GM18517 (cell line): Measurements from ENCODE around the gene ANAPC1.
A peak's percentile ranks its signal among the peaks of the same experiment; 100 is the strongest.
"Not testable (repeated sequence)": the region's sequence is repeated elsewhere in the genome, so short reads cannot be mapped to it uniquely, and the experiment has no call there.

Experiments
- ATAC-seq: cut with Tn5 transposase; IDR thresholded peaks from one replicate; pipeline ENCODE4 v1.9.1; 2021; ENCODE audit warnings: mild to moderate bottlenecking, moderate library complexity; ENCODE audit not compliant: unreplicated experiment

Gene ANAPC1

GRCh38 chr2:111883661-111884591, at the start of gene ANAPC1:
TSS of gene ANAPC1 (minus strand) at chr2:111884193. CDS start at chr2:111880825, 3,368 bp downstream.
- peak; percentile 75 for ATAC-seq

GRCh38 chr2:111932841-111933291, 48.9 kb upstream of the ANAPC1 start:
- ATAC-seq: no peak

GRCh38 chr2:111930875-111931274, 46.9 kb upstream of the ANAPC1 start:
- no peak for ATAC-seq

GRCh38 chr2:111930409-111930808, 46.4 kb upstream of the ANAPC1 start:
- no peak for ATAC-seq

- ATAC-seq: no peak
Measured at GRCh38 chr2:111927723-111928122, 43.7 kb upstream of the ANAPC1 start.

GRCh38 chr2:111924617-111925107, 40.7 kb upstream of the ANAPC1 start:
- no peak for ATAC-seq

GRCh38 chr2:111923276-111923804, 39.3 kb upstream of the ANAPC1 start:
- ATAC-seq: no peak

GRCh38 chr2:111919794-111920608, 36.0 kb upstream of the ANAPC1 start:
- ATAC-seq: no peak

- ATAC-seq: no peak
Measured at GRCh38 chr2:111919365-111919764, 35.4 kb upstream of the ANAPC1 start.

GRCh38 chr2:111918383-111918806, 34.4 kb upstream of the ANAPC1 start:
- ATAC-seq: no peak

GRCh38 chr2:111917106-111917505, 33.1 kb upstream of the ANAPC1 start:
- ATAC-seq: no peak

GRCh38 chr2:111912547-111912946, 28.6 kb upstream of the ANAPC1 start:
- no peak for ATAC-seq

- ATAC-seq: not testable (repeated sequence)
Measured at GRCh38 chr2:111911295-111911977, 27.4 kb upstream of the ANAPC1 start.

- no peak for ATAC-seq
Measured at GRCh38 chr2:111910609-111911277, 26.8 kb upstream of the ANAPC1 start.

- ATAC-seq: not testable (repeated sequence)
Measured at GRCh38 chr2:111909997-111910396, 26.0 kb upstream of the ANAPC1 start.

GRCh38 chr2:111909079-111909478, 25.1 kb upstream of the ANAPC1 start:
- ATAC-seq: no peak

GRCh38 chr2:111908578-111908977, 24.6 kb upstream of the ANAPC1 start:
- ATAC-seq: no peak

- peak; percentile 66 for ATAC-seq
Measured at GRCh38 chr2:111905990-111906735, 22.2 kb upstream of the ANAPC1 start.

- not testable (repeated sequence) for ATAC-seq
Measured at GRCh38 chr2:111905475-111905869, 21.5 kb upstream of the ANAPC1 start.
